ENCODE results near the gene FHOD3. TPM values are rescaled to one million over a fixed set of nuclear protein-coding genes. Genes with fewer than 3 reads are reported as not detected.

The FHOD3 gene
- total and polyA plus RNA-seq, 2 experiments from 2014 or later = 2.7 to 8.7 TPM

GRCh38 chr18:36766836-36767235, 469.3 kb downstream of the FHOD3 start:
- no peaks in the 10 kb centered on the region for H4K20me1 ChIP-seq (replicated peaks; ENCODE audit: insufficient read depth)
- peaks cover 3% of the 10 kb centered on the region for H3K27me3 Mint-ChIP-seq (ENCODE audit: insufficient read depth, low read depth, poor library complexity)
- peaks cover 5% of the 10 kb centered on the region; the same call in 1 of the 2 replicates for H3F3A ChIP-seq (replicated peaks; ENCODE audit: low read depth)
- no peak overlapping the region for H2AFZ ChIP-seq
- no peak overlapping the region for H3K4me3 ChIP-seq
- H3K27ac ChIP-seq (ENCODE audit: low read depth) = no peak overlapping the region
- H3K27me3 ChIP-seq (ENCODE audit: insufficient read depth) = no peaks in the 10 kb centered on the region
- no peaks in the 10 kb centered on the region for H3K9me2 ChIP-seq (ENCODE audit: insufficient read depth)
- H3K36me3 Mint-ChIP-seq (ENCODE audit: low read depth) = peaks cover 4% of the 10 kb centered on the region; the same call in 1 of the 3 replicates
- ATAC-seq (no peak), DNase-seq (ENCODE audit: low spot score) (no peak)
- no peak overlapping the region for H3K4me3 Mint-ChIP-seq
- H3K27ac Mint-ChIP-seq = no peak overlapping the region
- no peaks in the 10 kb centered on the region for H3K36me3 ChIP-seq (ENCODE audit: insufficient read depth)
- no peak for TF ChIP-seq JUNB (IDR thresholded peaks at IDR 0.05; ENCODE audit: unreplicated experiment)
- no peak for TF ChIP-seq CTCF (conservative IDR thresholded peaks at IDR 0.05; ENCODE audit: low read depth in 2 of 2)
- no peak for TF ChIP-seq STAT1 (IDR thresholded peaks at IDR 0.05; ENCODE audit: unreplicated experiment)
- TF ChIP-seq ZNF114 (CRISPR knock-in tag; IDR thresholded peaks at IDR 0.05) = no peak
- TF ChIP-seq POLR2AphosphoS5 (IDR thresholded peaks at IDR 0.05; ENCODE audit: low read depth) = no peak
- TF ChIP-seq ZNF331 (CRISPR knock-in tag; IDR thresholded peaks at IDR 0.05; ENCODE audit: low read depth) = no peak
- no peak for TF ChIP-seq ETS1 (IDR thresholded peaks at IDR 0.05)
- no peak for TF ChIP-seq CREB1 (CRISPR knock-in tag; IDR thresholded peaks at IDR 0.05; ENCODE audit: low read depth)
- TF ChIP-seq, protein P1, sequence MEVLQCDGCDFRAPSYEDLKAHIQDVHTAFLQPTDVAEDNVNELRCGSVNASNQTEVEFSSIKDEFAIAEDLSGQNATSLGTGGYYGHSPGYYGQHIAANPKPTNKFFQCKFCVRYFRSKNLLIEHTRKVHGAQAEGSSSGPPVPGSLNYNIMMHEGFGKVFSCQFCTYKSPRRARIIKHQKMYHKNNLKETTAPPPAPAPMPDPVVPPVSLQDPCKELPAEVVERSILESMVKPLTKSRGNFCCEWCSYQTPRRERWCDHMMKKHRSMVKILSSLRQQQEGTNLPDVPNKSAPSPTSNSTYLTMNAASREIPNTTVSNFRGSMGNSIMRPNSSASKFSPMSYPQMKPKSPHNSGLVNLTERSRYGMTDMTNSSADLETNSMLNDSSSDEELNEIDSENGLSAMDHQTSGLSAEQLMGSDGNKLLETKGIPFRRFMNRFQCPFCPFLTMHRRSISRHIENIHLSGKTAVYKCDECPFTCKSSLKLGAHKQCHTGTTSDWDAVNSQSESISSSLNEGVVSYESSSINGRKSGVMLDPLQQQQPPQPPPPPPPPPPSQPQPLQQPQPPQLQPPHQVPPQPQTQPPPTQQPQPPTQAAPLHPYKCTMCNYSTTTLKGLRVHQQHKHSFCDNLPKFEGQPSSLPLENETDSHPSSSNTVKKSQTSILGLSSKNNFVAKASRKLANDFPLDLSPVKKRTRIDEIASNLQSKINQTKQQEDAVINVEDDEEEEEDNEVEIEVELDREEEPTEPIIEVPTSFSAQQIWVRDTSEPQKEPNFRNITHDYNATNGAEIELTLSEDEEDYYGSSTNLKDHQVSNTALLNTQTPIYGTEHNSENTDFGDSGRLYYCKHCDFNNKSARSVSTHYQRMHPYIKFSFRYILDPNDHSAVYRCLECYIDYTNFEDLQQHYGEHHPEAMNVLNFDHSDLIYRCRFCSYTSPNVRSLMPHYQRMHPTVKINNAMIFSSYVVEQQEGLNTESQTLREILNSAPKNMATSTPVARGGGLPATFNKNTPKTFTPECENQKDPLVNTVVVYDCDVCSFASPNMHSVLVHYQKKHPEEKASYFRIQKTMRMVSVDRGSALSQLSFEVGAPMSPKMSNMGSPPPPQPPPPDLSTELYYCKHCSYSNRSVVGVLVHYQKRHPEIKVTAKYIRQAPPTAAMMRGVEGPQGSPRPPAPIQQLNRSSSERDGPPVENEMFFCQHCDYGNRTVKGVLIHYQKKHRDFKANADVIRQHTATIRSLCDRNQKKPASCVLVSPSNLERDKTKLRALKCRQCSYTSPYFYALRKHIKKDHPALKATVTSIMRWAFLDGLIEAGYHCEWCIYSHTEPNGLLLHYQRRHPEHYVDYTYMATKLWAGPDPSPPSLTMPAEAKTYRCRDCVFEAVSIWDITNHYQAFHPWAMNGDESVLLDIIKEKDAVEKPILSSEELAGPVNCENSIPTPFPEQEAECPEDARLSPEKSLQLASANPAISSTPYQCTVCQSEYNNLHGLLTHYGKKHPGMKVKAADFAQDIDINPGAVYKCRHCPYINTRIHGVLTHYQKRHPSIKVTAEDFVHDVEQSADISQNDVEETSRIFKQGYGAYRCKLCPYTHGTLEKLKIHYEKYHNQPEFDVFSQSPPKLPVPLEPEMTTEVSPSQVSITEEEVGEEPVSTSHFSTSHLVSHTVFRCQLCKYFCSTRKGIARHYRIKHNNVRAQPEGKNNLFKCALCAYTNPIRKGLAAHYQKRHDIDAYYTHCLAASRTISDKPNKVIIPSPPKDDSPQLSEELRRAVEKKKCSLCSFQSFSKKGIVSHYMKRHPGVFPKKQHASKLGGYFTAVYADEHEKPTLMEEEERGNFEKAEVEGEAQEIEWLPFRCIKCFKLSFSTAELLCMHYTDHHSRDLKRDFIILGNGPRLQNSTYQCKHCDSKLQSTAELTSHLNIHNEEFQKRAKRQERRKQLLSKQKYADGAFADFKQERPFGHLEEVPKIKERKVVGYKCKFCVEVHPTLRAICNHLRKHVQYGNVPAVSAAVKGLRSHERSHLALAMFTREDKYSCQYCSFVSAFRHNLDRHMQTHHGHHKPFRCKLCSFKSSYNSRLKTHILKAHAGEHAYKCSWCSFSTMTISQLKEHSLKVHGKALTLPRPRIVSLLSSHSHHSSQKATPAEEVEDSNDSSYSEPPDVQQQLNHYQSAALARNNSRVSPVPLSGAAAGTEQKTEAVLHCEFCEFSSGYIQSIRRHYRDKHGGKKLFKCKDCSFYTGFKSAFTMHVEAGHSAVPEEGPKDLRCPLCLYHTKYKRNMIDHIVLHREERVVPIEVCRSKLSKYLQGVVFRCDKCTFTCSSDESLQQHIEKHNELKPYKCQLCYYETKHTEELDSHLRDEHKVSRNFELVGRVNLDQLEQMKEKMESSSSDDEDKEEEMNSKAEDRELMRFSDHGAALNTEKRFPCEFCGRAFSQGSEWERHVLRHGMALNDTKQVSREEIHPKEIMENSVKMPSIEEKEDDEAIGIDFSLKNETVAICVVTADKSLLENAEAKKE (CRISPR knock-in tag; IDR thresholded peaks at IDR 0.05) = no peak
- no peak for TF ChIP-seq EZH2phosphoT487 (IDR thresholded peaks at IDR 0.05; ENCODE audit: unreplicated experiment)
- no peak for TF ChIP-seq REST (IDR thresholded peaks at IDR 0.05; ENCODE audit: unreplicated experiment)
- TF ChIP-seq NANOG (IDR thresholded peaks at IDR 0.05; ENCODE audit: borderline replicate concordance) = no peak
- no peak for TF ChIP-seq EZH2 (IDR thresholded peaks at IDR 0.05; ENCODE audit: low read depth, unreplicated experiment)
- H3K4me1 Mint-ChIP-seq = peaks cover 9% of the 10 kb centered on the region
- no peak overlapping the region for H3K4me2 ChIP-seq
- H3K4me1 ChIP-seq (ENCODE audit: insufficient read depth) = 0 out of 2 replicates have a peak, but pooled peaks cover 6% of the 10 kb centered on the region
- no peaks in the 10 kb centered on the region for H3K79me2 ChIP-seq (replicated peaks; ENCODE audit: insufficient read depth)
- 0 out of 3 replicates have a peak, but pooled peaks cover 2% of the 10 kb centered on the region for H3K9me3 Mint-ChIP-seq
